Germinal center (tissue), 1 donor: ENCODE results near the gene TRDN.
"Not testable (repeated sequence)": the region's sequence is repeated elsewhere in the genome, so short reads cannot be mapped to it uniquely, and the experiment has no call there.

Source experiments
- DNase-seq: peaks from one replicate; pipeline ENCODE4 v3.0.0; 2012; ENCODE audit warnings: mixed read lengths, low spot score

TRDN gene

DNA sequence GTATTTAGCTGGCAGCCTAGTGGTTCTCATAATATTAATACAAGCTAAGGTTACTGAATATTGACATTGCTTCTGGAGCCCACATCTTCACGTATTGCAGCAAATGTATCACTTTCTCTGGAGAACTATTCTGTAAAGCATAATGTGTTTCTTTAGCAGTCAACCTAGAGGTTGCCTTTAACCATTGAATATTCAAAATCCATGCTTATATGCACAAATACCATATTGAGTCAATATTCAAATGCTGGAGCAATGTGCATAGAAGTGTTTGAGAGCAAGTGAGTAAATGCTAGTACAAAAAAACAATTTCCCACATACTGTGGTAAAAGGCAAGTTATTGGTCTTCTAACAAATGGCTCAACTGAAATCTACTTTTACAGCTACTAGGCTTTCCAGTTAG lies 231.8 kb downstream of the TRDN start:
- DNase-seq, result no peak

DNA sequence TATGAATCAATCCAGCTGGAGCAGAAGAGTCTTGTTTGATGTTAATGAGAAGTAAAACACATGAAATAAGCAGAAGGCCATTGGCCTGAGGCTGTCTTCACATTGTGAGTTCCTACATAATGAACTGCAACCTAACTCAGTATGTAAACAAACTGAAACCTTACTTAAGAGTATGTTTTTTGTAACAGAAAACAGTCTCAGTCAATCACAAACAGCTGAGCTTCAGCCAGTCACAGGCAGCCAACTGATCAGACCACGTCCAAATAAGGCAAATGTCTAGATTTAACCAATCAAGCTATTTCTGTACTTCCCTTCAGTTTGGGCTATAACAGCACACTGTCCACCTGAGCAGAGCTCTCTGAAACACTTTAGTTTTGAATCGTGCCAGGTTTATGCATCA lies 234.7 kb downstream of the TRDN start:
- no peak for DNase-seq

DNA sequence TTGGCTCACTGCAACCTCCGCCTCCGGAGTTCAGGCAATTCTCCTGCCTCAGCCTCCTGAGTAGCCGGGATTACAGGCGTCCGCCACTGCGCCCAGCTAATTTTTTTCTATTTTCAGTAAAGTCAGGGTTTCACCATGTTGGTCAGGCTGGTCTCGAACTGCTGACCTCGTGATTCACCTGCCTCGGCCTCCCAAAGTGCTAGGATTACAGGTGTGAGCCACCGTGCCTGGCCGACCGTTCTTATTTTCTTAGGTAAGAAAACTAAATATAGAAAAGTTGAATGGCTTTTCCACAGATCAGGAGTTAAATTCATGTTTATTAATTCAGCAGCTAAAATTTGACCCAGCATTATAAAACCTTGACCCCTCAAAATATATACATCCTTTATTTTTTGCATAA lies 238.7 kb downstream of the TRDN start:
- no peak for DNase-seq

DNA sequence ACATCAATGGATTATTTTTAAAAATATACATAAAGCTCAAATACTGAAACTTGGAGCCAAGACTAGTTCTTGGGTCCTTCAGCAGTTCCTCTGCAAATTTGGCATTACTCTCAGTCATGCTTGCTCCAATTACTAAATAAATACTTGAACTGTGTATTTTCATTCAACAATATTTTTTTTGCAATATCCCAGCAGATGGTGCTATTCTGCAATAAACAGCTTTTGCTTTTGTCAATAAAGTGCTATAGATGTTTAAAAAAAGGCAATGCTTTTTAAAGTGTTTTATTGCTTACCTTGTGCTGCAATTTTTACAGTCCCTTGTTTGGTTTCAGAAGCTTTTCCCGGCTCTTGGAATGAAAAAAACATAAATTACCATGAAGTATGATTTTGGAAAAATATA lies 243.4 kb downstream of the TRDN start:
- DNase-seq, result no peak

DNA sequence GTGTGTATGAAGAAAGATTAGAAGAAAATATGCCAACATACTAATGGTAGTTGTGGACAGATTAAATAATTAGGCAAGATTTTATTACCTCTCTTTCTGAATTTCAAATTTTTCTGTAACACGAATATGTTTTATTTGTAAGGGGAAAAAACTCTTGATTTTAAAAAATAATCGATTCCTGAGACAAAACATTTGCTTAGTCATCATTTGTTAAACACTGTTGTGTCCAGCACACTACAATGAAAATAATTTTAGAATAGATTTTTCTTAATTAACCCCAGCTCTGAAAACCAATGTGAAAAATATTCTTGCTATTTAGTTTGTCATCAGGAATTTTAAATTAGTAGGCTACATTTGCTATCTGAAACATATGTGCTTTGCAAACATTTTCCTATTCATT lies 253.0 kb downstream of the TRDN start:
- DNase-seq, result no peak

DNA sequence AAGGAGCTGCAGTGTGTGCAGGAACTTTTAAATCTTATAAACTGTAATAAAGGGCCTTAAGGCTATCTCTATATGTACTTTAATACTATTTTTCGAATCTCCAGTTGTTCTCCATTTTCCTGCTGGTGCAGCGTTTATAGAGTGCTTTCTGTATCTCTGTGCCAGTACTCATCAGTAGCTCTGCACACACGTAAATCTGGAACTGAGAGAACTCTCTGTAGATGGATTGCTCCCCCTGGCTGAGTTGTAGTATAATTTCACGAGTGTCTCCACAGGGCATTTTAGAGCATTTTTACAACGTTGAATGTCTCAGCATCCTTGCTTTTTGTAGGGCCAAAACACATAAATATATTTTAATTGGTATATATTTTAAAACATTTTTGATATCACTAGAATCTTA lies 256.5 kb downstream of the TRDN start:
- no peak for DNase-seq

DNA sequence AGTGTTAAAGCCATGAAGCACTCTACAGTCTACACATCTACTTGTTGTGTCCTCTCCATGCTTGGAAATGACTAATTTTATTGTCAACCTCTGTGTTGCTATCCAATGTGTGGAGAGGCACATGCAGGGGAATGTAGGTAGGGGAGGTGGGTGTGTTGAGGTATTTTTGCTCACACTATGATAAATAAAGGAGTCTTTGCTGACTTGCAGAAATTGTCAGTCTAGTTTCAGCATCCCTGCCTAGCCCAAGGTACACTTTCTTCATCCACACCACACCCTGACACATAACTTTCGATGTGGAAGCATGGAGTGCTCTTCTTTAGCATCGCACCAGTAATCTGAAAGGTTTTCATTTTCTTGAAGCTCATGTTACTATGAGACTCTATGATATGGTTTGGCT lies 264.0 kb downstream of the TRDN start:
- DNase-seq, result no peak

DNA sequence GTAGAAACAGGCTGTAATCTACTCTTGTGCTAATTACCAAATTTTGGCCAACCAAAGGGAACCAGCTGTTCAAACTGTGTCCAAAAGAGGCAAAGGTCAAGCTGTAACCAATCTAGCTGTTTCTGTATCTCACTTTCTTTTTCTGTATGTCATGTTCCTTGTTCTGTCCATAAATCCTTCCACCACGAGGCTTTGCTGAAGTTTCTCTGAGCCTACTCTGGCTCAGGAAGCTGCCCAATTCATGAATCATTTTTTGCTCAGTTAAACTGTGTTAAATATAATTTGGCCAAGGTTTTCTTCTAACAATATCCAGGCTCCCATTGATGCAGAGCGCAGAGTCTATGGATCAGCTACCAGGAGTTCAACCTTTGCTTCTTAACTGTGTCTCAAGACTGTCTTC lies 272.8 kb downstream of the TRDN start:
- DNase-seq, result no peak

DNA sequence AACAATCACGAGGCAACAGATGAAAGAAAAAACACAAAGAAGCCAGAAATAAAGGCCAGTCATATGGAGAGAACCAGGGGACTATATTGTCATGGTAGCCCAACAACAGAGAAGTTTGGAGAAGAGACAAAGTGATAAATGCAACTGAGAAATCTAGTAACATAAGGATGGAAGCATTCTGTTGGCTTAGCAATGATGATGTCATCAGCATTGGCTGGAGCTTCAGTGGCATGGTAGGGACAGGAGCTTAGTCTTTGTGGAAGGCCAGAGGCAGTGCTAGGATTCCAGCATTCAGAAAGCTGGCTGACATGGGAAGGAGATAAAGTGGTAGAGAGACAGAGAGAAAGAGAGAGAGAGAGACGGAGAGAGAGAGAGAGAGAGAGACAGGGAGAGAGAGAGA lies 276.4 kb downstream of the TRDN start:
- no peak for DNase-seq

DNA sequence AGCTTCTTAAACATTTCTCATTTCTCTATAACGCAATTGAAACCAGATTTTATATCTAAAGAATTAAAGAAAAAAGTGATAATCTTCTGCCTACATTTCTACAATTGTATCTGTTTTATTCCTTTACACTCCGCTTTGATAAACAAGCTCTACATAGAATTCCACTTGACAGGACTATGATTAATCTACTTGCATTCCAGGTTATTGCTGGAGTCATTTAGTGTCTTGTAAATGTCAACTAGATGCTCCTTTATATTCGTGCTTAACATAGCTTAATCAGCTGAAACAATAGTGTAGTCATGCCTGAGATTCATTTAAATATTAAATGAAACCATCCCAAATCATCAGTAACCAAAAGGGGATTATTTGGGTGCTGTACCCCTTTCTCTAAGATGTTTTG lies 284.0 kb downstream of the TRDN start:
- DNase-seq, result no peak

DNA sequence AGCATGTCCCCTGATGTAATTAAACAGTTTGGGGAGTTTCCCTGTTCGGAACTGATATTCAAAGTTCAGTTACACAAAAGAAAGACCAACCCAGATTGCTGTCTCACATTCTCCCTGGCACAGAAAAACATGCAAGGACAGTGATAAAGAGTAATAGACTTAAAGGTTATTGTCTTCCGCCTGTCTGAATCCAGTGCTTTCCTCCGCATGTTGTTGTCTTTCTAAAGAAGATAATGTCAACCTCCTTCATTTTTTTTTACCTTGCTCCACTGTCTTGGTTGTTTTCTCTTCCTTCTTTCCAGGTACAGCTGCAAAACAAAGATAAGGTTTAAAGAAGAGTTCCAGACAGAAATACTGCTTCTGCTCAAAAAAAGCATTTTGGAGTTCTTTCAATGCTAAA lies 284.5 kb downstream of the TRDN start:
- DNase-seq, result no peak

DNA sequence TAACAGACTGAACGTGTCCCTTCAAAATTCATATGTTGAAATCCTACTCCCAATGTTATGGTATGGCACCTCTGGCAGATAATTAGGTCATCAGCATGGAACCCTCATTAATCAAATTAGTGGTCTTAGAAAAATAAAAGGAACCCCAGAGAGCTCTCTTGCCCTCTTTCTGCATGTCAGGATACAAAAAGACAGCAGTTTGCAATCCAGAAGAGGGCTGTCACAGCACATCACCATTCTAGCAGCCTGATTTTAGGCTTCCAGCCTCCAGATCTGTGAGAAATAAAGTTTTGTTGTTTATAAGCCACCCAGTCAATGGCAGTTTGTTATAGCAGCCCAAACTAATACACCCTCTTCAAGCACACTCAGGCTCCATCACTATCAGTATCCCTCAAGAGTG lies 292.9 kb downstream of the TRDN start:
- DNase-seq, result no peak

DNA sequence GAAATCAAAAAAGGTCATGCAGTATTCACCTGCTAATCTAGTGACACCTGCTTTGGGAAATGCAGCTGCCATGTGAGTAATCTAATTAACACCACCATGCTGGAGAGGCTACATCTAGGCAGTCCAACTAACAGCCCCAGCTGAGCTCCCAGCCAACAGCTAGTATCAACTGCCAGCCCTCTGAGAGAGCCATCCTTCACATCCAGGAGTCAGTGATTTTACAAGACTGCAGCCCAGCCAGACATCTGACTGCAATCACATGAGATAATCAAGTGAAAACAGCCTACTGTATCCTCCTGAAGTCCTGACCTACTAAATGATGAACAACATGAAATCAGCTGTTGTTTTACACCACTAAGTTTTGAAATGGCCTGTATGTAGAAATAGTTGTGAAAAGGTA lies 298.4 kb downstream of the TRDN start:
- DNase-seq, result no peak

DNA sequence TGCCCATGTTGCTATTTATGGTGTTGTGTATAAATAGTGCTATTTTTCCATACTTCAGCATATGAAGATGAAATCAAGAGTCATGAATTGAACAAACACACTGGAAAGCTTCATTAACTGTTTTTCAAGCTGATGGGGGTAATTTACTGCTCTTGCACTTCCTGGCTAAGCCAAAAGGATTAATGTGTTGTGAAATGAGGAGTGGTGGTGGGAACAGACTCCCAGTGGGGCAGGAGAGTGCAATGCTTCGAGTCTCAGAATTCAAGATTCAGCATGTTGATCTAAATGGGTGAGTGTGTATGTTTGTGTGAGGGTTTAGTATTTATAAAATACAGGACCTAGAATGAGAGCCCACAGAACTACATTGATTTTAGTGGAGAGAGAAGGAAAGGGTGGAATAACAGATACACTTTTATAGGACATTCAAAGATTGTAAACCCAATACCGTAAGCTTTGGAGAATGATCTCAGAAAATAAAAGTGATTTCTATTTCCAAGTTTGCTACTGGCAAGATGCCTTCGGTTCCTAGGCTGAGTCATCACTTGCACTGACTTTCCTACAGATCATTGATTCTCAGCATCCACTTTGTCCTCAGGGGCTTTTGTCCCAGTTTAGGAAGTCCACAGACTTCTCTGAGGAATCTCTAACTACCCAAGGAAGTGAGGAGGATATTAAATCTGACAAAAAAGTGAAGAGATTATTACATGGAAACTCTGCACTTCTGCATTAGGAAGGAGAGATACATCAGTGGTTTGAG lies 303.6 kb downstream of the TRDN start:
- DNase-seq, result no peak

DNA sequence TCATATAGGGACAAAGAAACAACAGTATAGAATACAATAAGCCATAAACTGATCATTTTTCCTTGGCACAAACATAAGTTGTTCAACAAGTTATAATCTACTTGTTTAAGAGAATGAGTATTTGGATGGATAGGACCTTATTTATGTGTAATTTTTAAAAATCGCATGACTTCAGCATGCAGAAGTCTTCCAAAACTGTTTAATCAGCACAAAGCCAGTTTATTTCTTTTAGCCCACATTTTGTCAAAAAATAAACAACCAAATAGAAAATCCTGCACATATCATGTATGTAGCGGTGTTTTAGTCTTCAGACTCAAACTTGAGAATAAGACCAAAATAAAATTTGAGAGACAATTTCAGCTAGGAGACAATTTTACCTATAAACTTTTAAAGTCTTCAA lies 304.7 kb downstream of the TRDN start:
- DNase-seq, result no peak

DNA sequence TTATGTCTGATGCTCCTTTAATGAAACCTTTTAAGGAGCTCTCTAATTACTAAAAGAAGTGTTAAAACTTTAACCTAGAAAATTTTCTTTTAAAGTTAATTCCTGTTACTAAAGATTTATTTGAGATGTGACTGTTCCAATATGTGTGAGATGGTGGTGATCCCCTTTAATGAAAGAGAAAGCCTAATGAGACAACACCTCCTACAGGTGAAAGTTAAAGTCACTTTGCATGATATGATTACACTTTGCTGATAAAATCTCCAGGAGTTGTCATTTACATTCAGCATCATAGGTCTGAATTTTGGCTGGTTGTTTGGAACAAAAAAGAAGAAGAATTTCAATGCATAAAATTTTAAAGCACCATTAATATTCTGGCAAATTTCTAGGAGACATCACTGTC lies 307.4 kb downstream of the TRDN start:
- no peak for DNase-seq

DNA sequence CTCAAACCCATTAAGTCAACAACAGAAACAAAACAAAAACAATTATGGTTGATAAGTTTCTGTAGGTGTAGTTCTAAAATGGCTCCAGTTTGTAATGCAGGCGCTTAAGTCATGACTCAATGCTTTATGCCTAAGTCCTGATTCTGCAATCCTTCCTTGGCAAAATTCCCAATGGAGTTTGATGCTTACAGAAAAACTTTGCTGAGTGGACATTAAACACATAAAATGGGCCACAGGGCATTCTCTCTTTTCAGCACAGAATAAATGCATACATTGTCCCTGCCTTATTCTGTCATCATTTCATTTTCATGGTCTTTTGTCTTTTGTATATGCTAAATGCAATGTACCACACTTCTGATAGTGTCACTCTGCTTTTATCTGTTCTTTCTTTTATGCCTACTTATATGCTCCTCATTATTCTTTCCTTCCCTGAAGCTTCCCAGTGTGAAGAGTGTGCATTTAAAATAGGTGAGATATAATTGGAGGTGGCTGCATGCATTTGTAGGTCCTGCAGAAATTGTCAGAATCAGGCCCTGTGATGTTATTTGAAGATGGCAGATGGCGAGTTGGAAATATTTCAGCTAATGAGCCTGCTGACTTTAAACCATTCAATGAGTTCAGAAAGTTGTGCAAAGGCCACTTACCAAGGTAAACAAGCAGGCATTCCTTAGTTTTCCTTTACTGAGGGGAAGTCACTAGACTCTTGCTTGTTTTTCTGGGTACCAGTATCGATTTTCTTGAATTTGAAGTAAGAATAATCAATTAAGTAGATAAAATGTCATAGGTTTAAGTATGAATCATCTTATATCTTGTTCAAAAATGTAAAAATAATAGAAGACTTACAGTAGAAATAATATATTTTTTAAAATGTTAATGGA lies 313.1 kb downstream of the TRDN start:
- no peak for DNase-seq

DNA sequence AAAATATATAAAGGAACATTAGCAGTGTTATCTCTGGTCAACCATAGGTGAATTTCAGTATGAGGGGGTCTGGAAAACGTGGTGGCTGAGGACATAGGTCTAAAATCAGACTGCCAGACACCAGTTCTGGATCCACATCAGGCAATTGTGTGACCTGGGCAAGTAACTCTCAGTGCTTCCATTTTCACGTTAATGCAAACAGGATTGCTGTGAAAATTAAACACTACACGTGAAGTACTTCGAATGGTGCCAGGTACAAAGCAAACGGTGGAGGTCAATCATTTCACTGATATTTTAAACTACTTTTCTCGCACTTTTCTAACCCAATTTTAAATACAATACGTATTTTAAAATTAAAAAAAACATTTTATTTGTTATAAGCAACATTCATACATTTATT lies 315.7 kb downstream of the TRDN start:
- no peak for DNase-seq

DNA sequence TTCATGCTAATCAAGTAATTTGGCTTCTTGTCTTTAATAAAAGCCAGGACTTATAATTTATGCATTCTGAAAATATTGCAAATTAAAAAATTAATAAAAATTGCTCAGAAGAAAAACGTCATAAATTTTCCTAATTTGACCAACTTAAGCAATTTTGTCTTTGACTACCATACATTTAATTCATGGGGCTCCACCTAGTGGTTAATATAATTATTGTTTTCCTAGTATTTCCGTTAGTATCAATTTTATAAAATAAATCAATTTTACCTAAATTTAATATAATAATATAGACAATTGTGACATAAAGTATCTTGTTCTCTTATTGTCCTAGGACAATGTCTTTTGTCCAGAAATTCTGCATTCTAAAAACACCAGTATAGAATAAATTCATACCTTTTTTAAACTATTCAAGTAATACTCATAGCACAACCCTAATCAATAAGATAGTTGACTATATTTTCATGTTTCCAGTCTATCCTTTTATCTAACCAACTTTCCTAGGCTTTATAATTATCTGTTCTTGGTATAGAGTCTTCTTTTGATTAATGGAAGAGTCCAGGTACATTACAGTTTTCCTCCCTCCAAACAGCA lies 319.9 kb downstream of the TRDN start:
- DNase-seq, result no peak

DNA sequence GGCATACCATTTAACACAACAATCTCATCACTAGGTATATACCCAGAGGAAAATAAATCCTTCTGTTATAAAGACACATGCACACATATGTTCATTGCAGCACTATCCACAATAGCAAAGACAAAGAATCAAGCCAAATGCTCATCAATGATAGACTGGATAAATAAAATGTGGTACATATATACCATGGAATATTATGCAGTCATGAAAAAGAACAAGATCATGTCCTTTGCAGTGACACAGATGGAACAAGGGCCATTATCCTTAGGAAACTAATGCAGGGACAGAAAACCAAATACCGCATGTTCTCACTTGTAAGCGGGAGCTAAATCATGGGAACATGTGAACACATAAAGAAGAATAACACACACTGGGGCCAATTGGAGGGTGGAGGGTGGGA lies 322.3 kb downstream of the TRDN start:
- not testable (repeated sequence) for DNase-seq

DNA sequence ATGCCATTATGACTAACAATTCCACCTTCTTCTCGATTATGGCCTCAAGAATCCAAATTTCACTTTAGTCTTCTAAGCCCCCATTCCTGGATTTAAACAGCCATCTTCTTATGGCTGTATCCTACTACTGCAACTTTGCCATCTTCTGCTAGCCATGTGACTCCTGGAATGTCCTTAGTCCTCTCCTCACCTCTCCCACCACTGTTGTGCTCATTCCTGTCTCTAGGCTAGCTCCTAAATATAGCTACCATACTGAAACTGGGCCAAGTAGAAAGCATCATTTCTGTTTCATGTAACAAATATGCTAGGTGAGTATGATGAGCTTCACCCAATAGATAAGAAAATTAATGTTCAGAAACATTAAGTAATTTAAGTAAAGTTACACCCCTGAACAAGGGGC lies 327.6 kb downstream of the TRDN start:
- no peak for DNase-seq

DNA sequence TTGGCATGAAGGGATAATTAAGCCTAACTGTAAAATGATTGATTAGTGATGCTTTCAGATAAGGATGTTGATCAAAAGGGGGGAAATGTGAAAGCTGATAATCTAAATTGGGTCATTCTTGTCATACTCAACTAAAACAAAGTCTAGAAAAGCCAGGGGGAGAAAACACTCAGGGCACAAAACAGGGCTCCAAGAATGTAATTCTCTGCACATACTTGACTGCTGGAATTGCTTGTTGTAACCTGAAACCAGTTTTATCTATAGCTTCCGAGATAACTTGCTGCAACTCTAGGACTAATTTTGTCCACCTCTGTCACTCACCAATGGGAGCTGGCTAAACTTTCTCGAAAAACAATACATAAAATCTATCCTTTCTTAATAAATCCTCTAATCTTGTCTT lies 330.4 kb downstream of the TRDN start:
- DNase-seq, result no peak

DNA sequence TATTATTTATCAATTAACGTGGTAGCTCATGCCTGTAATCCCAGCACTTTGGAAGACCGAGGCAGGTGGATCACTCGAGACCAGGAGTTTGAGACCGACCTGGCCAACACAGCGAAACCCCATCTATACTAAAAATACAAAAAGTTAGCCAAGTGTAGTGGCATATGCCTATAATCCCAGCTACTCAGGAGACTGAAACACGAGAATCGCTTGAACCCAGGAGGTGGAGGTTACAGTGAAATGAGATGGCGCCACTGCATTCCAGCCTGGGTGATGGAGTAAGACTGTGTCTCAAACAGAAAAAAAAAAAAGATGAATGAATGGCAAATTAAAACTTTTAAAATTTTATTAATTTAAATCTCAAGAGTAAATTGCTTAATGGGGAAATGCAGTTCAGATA lies 341.1 kb downstream of the TRDN start:
- no peak for DNase-seq
